Cardiac muscle cell (in vitro differentiated cells and primary cell): Measurements from ENCODE around the gene PDCD2L. TPM values are rescaled to one million over a fixed set of nuclear protein-coding genes. Genes with fewer than 3 reads are reported as not detected.
"Not testable (repeated sequence)": the region's sequence is repeated elsewhere in the genome, so short reads cannot be mapped to it uniquely, and the experiment has no call there.

Experiments
- DNase-seq, 2 donors: peaks; one replicate each; pipeline versions ENCODE4 v3.0.0 to v3.0.0-alpha.2; 2010 to 2017; ENCODE audit warnings: low read depth in 1 of 2, low spot score in 1 of 2
- H3K27ac ChIP-seq: fragments of 200-600 bp; sonication (generic); 2 replicates; pipeline ENCODE4 v1.5.1; 2016
- H3K27me3 ChIP-seq: fragments of 200-600 bp; sonication (generic); 2 replicates; pipeline ENCODE4 v1.6.0; 2016; ENCODE audit warnings: control low read depth
- H3K36me3 ChIP-seq: fragments of 200-600 bp; sonication (generic); 2 replicates; pipeline ENCODE4 v1.5.1; 2016; ENCODE audit warnings: control low read depth
- H3K4me1 ChIP-seq: fragments of 200-600 bp; sonication (generic); 2 replicates; pipeline ENCODE4 v1.8.1; 2017; ENCODE audit warnings: low read depth, mild to moderate bottlenecking, mixed run types
- H3K4me3 ChIP-seq: fragments of 200-600 bp; sonication (generic); 2 replicates; pipeline ENCODE4 v1.5.1; 2016; ENCODE audit warnings: mild to moderate bottlenecking
- H3K9me3 ChIP-seq: fragments of 200-600 bp; sonication (generic); 2 replicates; pipeline ENCODE4 v1.5.1; 2017; ENCODE audit warnings: low read depth, mild to moderate bottlenecking, control low read depth
- polyA plus RNA-seq: library from polyadenylated mRNA; unstranded; fragments of >200 nt; fragmentation: Nextera tagmentation; extraction: Ambion mirVana; gene quantifications from 2 replicates; pipeline ENCODE4 v1.2.1, GENCODE V29; 2016
- total RNA-seq: library from RNA; depleted of rRNA; stranded (reverse); fragments of >200 nt; gene quantifications from 2 replicates; pipeline ENCODE4 v1.2.3, GENCODE V29; 2016
- TF ChIP-seq, protein P1 (sequence below): IDR thresholded peaks from 2 replicates; pipeline ENCODE4 v1.5.1; 2012; ENCODE audit warnings: low read depth, mild to moderate bottlenecking, low read length

Gene PDCD2L
- total and polyA plus RNA-seq, 2 experiments from 2014 or later, result 14.9 to 37.6 TPM

DNA sequence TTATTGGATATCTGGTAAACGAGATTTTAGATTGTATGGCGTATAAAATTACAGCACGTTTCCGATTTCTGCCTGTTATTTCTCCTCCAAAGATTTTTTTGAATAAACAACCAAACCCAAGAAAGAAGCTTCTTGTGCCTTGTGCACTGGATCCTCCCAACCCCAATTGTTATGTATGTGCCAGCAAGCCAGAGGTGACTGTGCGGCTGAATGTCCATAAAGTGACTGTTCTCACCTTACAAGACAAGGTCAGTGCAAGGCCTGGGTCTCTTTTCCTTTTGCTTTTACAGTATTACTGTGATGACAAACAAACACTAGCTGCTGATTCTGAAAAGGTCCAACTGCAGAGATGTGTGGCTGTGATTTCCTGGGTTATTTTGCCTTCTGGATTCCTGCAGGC is 54.5 kb downstream of the PDCD2L start:
- TF ChIP-seq, protein P1, sequence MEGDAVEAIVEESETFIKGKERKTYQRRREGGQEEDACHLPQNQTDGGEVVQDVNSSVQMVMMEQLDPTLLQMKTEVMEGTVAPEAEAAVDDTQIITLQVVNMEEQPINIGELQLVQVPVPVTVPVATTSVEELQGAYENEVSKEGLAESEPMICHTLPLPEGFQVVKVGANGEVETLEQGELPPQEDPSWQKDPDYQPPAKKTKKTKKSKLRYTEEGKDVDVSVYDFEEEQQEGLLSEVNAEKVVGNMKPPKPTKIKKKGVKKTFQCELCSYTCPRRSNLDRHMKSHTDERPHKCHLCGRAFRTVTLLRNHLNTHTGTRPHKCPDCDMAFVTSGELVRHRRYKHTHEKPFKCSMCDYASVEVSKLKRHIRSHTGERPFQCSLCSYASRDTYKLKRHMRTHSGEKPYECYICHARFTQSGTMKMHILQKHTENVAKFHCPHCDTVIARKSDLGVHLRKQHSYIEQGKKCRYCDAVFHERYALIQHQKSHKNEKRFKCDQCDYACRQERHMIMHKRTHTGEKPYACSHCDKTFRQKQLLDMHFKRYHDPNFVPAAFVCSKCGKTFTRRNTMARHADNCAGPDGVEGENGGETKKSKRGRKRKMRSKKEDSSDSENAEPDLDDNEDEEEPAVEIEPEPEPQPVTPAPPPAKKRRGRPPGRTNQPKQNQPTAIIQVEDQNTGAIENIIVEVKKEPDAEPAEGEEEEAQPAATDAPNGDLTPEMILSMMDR, result no peak
- Histone ChIP-seq H3K4me1 (peaks cover 5% of the 10 kb centered on the region), H3K4me3 (no peak overlapping the region), H3K36me3 (peaks cover 67% of the 10 kb centered on the region), H3K27me3 (no peaks in the 10 kb centered on the region), H3K9me3 (no peaks in the 10 kb centered on the region), H3K27ac (no peak overlapping the region)
- DNase-seq, result no peak

DNA sequence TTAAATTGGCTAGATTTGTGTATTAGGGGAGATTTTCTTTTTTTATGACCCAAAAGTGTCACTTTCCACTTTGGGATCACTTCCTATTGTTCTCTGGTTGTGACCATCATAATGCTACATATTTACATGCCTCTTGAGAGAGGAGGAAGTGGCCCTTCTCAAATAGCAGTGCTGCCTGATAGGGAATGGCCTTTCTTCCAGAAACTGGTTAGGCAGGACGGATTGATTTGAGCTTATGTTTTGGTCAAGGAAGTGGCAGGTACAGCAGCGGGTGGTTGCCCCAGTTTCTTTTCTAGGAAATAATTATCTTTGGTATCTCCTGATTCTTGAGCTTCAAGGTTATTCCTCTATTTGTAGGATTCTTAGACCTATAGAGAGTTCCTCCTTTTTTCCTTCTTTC is 55.4 kb downstream of the PDCD2L start:
- DNase-seq, result no peak
- Histone ChIP-seq H3K4me3 (no peak overlapping the region), H3K27me3 (no peaks in the 10 kb centered on the region), H3K4me1 (peaks cover 5% of the 10 kb centered on the region), H3K27ac (no peak overlapping the region), H3K36me3 (peaks cover 66% of the 10 kb centered on the region), H3K9me3 (no peaks in the 10 kb centered on the region)
- TF ChIP-seq, protein P1, result no peak

DNA sequence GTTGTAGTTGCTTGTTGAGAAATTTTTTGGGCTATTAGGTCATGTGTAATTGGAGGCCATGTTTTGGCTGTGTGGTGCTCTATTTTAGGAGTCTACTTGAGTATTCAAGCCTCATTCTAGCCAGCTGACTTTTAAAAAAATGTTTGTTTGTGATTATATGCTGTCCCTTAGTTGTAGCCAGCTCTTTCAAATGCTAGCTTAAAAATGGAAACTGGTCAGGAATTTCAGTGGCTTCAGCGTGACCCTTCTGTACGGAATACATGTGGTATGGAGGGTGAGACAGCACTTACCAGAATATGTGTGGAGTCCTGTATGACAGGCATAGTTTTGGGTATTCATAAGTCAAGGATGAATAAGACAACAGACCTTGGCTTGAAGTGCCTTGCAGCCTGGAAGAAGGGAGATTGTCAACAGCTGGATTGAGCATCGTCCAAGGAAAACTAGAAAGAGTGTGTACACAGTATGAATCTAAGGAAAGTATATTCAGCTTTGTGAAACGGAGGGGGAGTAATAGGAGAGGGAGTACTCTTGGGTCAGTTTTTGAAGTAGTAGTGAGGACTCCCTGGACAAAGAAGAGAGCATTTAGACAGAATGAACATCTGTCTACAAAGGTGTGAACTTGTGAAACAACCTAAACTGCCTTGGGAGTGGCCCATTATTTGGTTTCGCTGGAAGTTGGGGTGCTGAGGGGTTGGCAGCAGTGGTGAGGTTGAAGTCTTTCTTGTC is 57.3 kb downstream of the PDCD2L start:
- H3K36me3 ChIP-seq, result peaks cover 72% of the 10 kb centered on the region
- TF ChIP-seq, protein P1, result no peak
- no peaks in the 10 kb centered on the region for H3K27me3 ChIP-seq
- H3K4me1 ChIP-seq, result peaks cover 5% of the 10 kb centered on the region
- no peaks in the 10 kb centered on the region for H3K9me3 ChIP-seq
- peak overlapping the region; percentile 27 for H3K27ac ChIP-seq
- H3K4me3 ChIP-seq, result no peak overlapping the region
- no peak for DNase-seq

DNA sequence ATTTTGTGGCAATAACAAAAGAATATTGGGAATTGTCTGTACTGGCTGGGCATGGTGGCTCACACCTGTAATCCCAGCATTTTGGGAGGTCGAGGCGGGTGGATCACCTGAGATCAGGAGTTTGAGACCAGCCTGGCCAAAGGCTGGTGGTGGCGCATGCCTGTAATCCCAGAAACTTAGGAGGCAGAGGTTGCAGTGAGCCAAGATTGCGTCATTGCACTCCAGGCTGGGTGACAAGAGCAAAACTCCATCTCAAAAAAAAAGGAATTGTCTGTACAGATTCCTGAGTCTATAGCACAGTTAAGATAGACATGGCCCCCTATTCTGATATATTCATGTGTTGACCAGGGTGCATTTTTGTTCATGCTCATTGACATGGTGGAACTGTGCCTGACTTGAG is 60.6 kb downstream of the PDCD2L start:
- not testable (repeated sequence) for DNase-seq, H3K27me3 ChIP-seq, H3K4me3 ChIP-seq, H3K9me3 ChIP-seq, H3K4me1 ChIP-seq, H3K27ac ChIP-seq
- H3K36me3 ChIP-seq, result peaks cover 85% of the 10 kb centered on the region

DNA sequence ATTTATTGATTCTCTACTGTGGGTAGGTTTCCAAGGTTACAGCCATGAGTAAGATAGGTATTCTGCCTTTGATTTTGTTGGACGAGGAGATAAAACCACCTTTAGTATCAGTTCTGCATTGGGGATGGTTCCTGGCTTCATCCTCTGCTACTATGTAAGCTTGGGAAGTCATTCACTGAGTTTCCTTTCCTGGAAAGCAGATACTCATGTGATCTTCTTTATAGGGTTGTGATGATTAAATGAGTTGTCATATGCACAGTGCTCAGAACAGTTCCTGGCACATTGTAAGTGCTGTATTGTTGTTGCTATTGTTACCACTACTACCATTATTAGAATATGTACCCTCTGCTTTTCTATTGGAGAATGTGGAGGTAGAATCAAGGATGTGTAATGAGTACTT is 64.2 kb downstream of the PDCD2L start:
- no peak overlapping the region for H3K27ac ChIP-seq
- no peak for DNase-seq
- TF ChIP-seq, protein P1, result no peak
- H3K27me3 ChIP-seq, result no peaks in the 10 kb centered on the region
- H3K9me3 ChIP-seq, result no peaks in the 10 kb centered on the region
- no peak overlapping the region for H3K4me3 ChIP-seq
- peaks cover 72% of the 10 kb centered on the region for H3K36me3 ChIP-seq
- no peaks in the 10 kb centered on the region for H3K4me1 ChIP-seq

DNA sequence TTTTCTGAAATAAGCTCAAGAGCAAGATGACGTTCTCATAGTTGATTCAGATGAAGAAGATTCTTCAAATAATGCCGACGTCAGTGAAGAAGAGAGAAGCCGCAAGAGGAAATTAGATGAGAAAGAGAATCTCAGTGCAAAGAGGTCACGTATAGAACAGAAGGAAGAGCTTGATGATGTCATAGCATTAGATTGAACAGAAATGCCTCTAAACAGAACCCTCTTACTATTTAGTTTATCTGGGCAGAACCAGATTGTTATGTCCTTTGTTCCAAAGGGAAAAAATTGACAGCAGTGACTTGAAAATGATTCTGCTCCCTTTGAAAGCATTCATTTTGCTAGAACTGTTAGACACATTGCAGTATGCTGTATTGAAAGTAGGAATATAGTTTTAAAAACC is 64.8 kb downstream of the PDCD2L start:
- not testable (repeated sequence) for H3K27ac ChIP-seq, H3K27me3 ChIP-seq, H3K4me1 ChIP-seq, H3K9me3 ChIP-seq, DNase-seq, H3K4me3 ChIP-seq
- H3K36me3 ChIP-seq, result peaks cover 70% of the 10 kb centered on the region
